Thyroid gland (tissue), 4 donors: ENCODE results near the gene MYL5.

Experiments
- CTCF ChIP-seq, 6 experiments: fragments of 200-600 bp in 3 of 6; fragments of 450-650 bp in 3 of 6; sonication (generic) in 3 of 6; IDR thresholded peaks; one replicate each; pipeline ENCODE4 v1.5.1; 2016 to 2019; ENCODE audit warnings: antibody characterized with exemption in 6 of 6, mild to moderate bottlenecking in 2 of 6, inconsistent platforms in 1 of 6, moderate library complexity in 1 of 6
- POLR2A ChIP-seq, 2 donors: fragments of 450-650 bp; IDR thresholded peaks; one replicate each; pipeline ENCODE4 v1.6.1; 2017; ENCODE audit warnings: antibody characterized with exemption in 2 of 2, mild to moderate bottlenecking in 2 of 2, moderate library complexity in 1 of 2

GRCh38 chr4:634599-634985 is 39.8 kb upstream of the MYL5 start:
- TF ChIP-seq CTCF (IDR thresholded peaks at IDR 0.05) (no peak), POLR2A (IDR thresholded peaks at IDR 0.05) (no peak)
